Measurements from ENCODE around the gene C1QC.

Gene C1QC

GRCh38 chr1:22629886-22630285, 13.5 kb upstream of the C1QC start:
- Histone ChIP-seq H3K27ac (no peak overlapping the region), H2AFZ (ENCODE audit: low read depth) (no peak overlapping the region), H3K9ac (no peak overlapping the region), H3K4me3 (IDR thresholded peaks at IDR 0.05; ENCODE audit: insufficient read depth, low read depth, low read length) (no peak overlapping the region), H3K27me3 (ENCODE audit: insufficient read depth, low read depth) (peaks cover 73% of the 10 kb centered on the region), H3K4me1 (ENCODE audit: low read depth, poor library complexity, severe bottlenecking) (no peaks in the 10 kb centered on the region), H3K36me3 (ENCODE audit: insufficient read depth) (no peaks in the 10 kb centered on the region), H4K20me1 (ENCODE audit: insufficient read depth) (no peaks in the 10 kb centered on the region), H3K79me2 (ENCODE audit: insufficient read depth, low read depth) (no peaks in the 10 kb centered on the region), H3K4me2 (no peak overlapping the region)
- no peak for TF ChIP-seq CTCF (conservative IDR thresholded peaks at IDR 0.05; ENCODE audit: low read depth, low read length)

- no peak overlapping the region for H3K9ac ChIP-seq
- H3K4me2 ChIP-seq, result no peak overlapping the region
- peaks cover 54% of the 10 kb centered on the region for H3K27me3 ChIP-seq (ENCODE audit: insufficient read depth, low read depth)
- no peak overlapping the region for H3K27ac ChIP-seq
- TF ChIP-seq CTCF (conservative IDR thresholded peaks at IDR 0.05; ENCODE audit: low read depth, low read length), result no peak
- H3K79me2 ChIP-seq (ENCODE audit: insufficient read depth, low read depth), result no peaks in the 10 kb centered on the region
- no peak overlapping the region for H3K4me3 ChIP-seq (IDR thresholded peaks at IDR 0.05; ENCODE audit: insufficient read depth, low read depth, low read length)
- H3K4me1 ChIP-seq (ENCODE audit: low read depth, poor library complexity, severe bottlenecking), result no peaks in the 10 kb centered on the region
- H4K20me1 ChIP-seq (ENCODE audit: insufficient read depth), result no peaks in the 10 kb centered on the region
- no peak overlapping the region for H2AFZ ChIP-seq (ENCODE audit: low read depth)
- no peaks in the 10 kb centered on the region for H3K36me3 ChIP-seq (ENCODE audit: insufficient read depth)
Observed at GRCh38 chr1:22633697-22634463, 9.6 kb upstream of the C1QC start.

- no peak overlapping the region for H2AFZ ChIP-seq (ENCODE audit: low read depth)
- H3K4me3 ChIP-seq (IDR thresholded peaks at IDR 0.05; ENCODE audit: insufficient read depth, low read depth, low read length), result no peak overlapping the region
- no peak overlapping the region for H3K9ac ChIP-seq
- no peaks in the 10 kb centered on the region for H3K4me1 ChIP-seq (ENCODE audit: low read depth, poor library complexity, severe bottlenecking)
- no peak overlapping the region for H3K27ac ChIP-seq
- H3K79me2 ChIP-seq (ENCODE audit: insufficient read depth, low read depth), result no peaks in the 10 kb centered on the region
- no peaks in the 10 kb centered on the region for H3K36me3 ChIP-seq (ENCODE audit: insufficient read depth)
- H3K4me2 ChIP-seq, result no peak overlapping the region
- no peak for TF ChIP-seq CTCF (conservative IDR thresholded peaks at IDR 0.05; ENCODE audit: low read depth, low read length)
- H3K27me3 ChIP-seq (ENCODE audit: insufficient read depth, low read depth), result peaks cover 43% of the 10 kb centered on the region
- H4K20me1 ChIP-seq (ENCODE audit: insufficient read depth), result no peaks in the 10 kb centered on the region
Observed at GRCh38 chr1:22635436-22635835, 8.0 kb upstream of the C1QC start.

- Histone ChIP-seq H3K4me1 (ENCODE audit: low read depth, poor library complexity, severe bottlenecking) (no peaks in the 10 kb centered on the region), H3K79me2 (ENCODE audit: insufficient read depth, low read depth) (no peaks in the 10 kb centered on the region), H2AFZ (ENCODE audit: low read depth) (no peak within 1 kb of the TSS), H3K4me3 (IDR thresholded peaks at IDR 0.05; ENCODE audit: insufficient read depth, low read depth, low read length) (no peak within 1 kb of the TSS), H3K27me3 (ENCODE audit: insufficient read depth, low read depth) (peaks cover 34% of the 10 kb centered on the region), H3K27ac (no peak within 1 kb of the TSS), H4K20me1 (ENCODE audit: insufficient read depth) (no peaks in the 10 kb centered on the region), H3K9ac (no peak within 1 kb of the TSS), H3K36me3 (ENCODE audit: insufficient read depth) (no peaks in the 10 kb centered on the region), H3K4me2 (no peak within 1 kb of the TSS)
- no peak for TF ChIP-seq CTCF (conservative IDR thresholded peaks at IDR 0.05; ENCODE audit: low read depth, low read length)
Observed at GRCh38 chr1:22636353-22636752, 7.1 kb upstream of the C1QC start, which contains the start of gene C1QA. Gene C1QA (plus strand): TSS chr1:22636628. CDS start chr1:22637617, 989 bp downstream.

Measured in KMS-11 (cell line).